ENCODE results near the gene AUTS2. TPM values are rescaled to one million over a fixed set of nuclear protein-coding genes. Genes with fewer than 3 reads are reported as not detected.
"Not testable (repeated sequence)": the region's sequence is repeated elsewhere in the genome, so short reads cannot be mapped to it uniquely, and the experiment has no call there.

AUTS2 gene
- total RNA-seq, 1 donor from 2014 or later = 80.6 TPM

DNA sequence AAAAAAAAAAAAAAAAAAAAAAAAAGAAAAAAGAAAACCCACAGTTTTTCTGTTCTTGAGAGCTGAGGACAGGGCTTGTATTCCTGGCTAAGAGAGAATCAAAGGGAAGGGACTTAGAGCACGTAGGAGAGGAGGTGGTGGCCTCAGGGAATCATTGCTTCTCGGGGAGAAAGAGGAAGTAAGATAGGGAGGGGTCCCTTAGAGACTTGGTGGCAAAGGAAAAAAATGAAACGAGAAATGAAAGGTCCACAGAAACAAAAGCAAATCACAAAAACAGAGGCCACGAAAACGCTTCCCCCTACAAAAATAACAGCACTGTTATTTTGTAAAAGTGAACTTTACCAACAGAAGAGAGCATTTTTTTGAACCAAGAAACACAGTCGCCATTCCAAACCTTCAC lies 1210.6 kb downstream of the AUTS2 start:
- Mint-ChIP-seq H3K27me3 (ENCODE audit: unreplicated experiment) (peaks cover 28% of the 10 kb centered on the region), H3K36me3 (ENCODE audit: unreplicated experiment) (no peaks in the 10 kb centered on the region), H3K4me3 (ENCODE audit: unreplicated experiment) (no peak overlapping the region), H3K9me3 (ENCODE audit: unreplicated experiment) (no peaks in the 10 kb centered on the region), H3K27ac (ENCODE audit: unreplicated experiment) (no peak overlapping the region), H3K4me1 (ENCODE audit: unreplicated experiment) (no peaks in the 10 kb centered on the region)
- no peak for DNase-seq (ENCODE audit: extremely low spot score, unreplicated experiment)
- TF ChIP-seq, protein P1, sequence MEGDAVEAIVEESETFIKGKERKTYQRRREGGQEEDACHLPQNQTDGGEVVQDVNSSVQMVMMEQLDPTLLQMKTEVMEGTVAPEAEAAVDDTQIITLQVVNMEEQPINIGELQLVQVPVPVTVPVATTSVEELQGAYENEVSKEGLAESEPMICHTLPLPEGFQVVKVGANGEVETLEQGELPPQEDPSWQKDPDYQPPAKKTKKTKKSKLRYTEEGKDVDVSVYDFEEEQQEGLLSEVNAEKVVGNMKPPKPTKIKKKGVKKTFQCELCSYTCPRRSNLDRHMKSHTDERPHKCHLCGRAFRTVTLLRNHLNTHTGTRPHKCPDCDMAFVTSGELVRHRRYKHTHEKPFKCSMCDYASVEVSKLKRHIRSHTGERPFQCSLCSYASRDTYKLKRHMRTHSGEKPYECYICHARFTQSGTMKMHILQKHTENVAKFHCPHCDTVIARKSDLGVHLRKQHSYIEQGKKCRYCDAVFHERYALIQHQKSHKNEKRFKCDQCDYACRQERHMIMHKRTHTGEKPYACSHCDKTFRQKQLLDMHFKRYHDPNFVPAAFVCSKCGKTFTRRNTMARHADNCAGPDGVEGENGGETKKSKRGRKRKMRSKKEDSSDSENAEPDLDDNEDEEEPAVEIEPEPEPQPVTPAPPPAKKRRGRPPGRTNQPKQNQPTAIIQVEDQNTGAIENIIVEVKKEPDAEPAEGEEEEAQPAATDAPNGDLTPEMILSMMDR (IDR thresholded peaks at IDR 0.05) = no peak

DNA sequence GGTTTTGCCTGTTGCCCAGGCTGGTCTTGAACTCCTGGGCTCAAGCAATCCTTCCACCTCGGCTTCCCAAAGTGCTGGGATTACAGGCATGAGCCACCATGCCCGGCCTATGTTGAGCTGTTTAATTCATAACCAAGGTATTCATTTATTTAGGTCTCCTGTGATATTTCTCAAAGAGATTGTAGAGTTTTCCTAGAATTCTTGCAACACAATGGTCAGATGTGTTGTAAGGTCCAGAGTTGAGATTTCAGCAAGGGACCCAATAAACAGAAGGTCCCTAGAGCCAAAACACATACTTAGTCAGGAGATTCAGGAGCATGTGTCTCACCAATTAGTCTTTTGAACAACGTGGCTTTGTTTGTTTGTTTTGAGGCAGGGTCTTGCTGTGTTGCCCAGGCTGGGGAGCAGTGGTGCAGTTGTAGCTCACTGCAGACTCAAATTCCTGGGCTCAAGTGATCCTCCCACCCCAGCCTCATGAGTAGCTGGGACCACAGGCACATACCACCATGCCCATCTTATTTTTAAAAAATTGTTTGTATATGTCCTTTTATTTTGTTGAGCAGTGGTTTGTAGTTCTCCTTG lies 1212.4 kb downstream of the AUTS2 start:
- Mint-ChIP-seq H3K27me3 (ENCODE audit: unreplicated experiment) (peaks cover 42% of the 10 kb centered on the region), H3K9me3 (ENCODE audit: unreplicated experiment) (no peaks in the 10 kb centered on the region), H3K27ac (ENCODE audit: unreplicated experiment) (no peak overlapping the region), H3K36me3 (ENCODE audit: unreplicated experiment) (no peaks in the 10 kb centered on the region), H3K4me3 (ENCODE audit: unreplicated experiment) (no peak overlapping the region), H3K4me1 (ENCODE audit: unreplicated experiment) (no peaks in the 10 kb centered on the region)
- TF ChIP-seq, protein P1 (IDR thresholded peaks at IDR 0.05) = no peak
- DNase-seq (ENCODE audit: extremely low spot score, unreplicated experiment) = peak; percentile 42

DNA sequence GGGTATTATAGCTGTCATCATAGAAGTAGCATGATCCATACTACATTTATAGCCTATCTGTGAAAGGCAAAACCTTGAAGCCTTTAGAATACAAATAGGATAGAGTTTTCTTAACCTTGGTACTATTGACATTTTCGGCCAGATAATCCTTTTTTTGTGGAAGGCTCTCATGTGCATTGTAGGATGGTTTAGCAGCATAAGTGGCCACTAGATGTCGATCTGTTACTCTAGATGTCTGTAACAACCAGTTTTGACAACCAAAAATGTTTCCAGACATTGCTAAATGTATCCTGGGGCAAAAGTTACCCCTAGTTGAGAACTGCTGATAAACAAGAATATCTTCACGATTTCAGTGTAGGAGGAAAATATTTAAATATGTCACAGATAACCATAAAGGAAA lies 1214.2 kb downstream of the AUTS2 start:
- Mint-ChIP-seq H3K27ac (ENCODE audit: unreplicated experiment) (no peak overlapping the region), H3K4me3 (ENCODE audit: unreplicated experiment) (no peak overlapping the region), H3K9me3 (ENCODE audit: unreplicated experiment) (no peaks in the 10 kb centered on the region), H3K27me3 (ENCODE audit: unreplicated experiment) (peaks cover 42% of the 10 kb centered on the region), H3K36me3 (ENCODE audit: unreplicated experiment) (no peaks in the 10 kb centered on the region), H3K4me1 (ENCODE audit: unreplicated experiment) (no peaks in the 10 kb centered on the region)
- TF ChIP-seq, protein P1 (IDR thresholded peaks at IDR 0.05) = peak; percentile 30
- DNase-seq (ENCODE audit: extremely low spot score, unreplicated experiment) = no peak

DNA sequence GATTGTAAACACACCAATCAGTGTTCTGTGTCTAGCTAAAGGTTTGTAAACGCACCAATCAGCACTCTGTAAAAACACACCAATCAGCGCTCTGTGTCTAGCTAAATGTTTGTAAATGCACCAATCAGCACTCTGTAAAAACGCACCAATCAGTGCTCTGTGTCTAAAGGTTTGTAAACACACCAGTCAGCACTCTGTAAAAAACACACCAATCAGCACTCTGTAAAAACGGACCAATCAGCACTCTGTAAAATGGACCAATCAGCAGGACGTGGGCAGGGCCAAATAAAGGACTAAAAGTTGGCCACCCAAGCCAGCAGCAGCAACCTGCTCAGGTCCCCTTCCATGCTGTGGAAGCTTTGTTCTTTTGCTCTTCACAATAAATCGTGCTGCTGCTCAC lies 1224.2 kb downstream of the AUTS2 start:
- not testable (repeated sequence) for H3K36me3 Mint-ChIP-seq (ENCODE audit: unreplicated experiment); H3K4me1 Mint-ChIP-seq (ENCODE audit: unreplicated experiment); H3K9me3 Mint-ChIP-seq (ENCODE audit: unreplicated experiment); H3K27ac Mint-ChIP-seq (ENCODE audit: unreplicated experiment); H3K4me3 Mint-ChIP-seq (ENCODE audit: unreplicated experiment); DNase-seq (ENCODE audit: extremely low spot score, unreplicated experiment)
- H3K27me3 Mint-ChIP-seq (ENCODE audit: unreplicated experiment) = peaks cover 22% of the 10 kb centered on the region

DNA sequence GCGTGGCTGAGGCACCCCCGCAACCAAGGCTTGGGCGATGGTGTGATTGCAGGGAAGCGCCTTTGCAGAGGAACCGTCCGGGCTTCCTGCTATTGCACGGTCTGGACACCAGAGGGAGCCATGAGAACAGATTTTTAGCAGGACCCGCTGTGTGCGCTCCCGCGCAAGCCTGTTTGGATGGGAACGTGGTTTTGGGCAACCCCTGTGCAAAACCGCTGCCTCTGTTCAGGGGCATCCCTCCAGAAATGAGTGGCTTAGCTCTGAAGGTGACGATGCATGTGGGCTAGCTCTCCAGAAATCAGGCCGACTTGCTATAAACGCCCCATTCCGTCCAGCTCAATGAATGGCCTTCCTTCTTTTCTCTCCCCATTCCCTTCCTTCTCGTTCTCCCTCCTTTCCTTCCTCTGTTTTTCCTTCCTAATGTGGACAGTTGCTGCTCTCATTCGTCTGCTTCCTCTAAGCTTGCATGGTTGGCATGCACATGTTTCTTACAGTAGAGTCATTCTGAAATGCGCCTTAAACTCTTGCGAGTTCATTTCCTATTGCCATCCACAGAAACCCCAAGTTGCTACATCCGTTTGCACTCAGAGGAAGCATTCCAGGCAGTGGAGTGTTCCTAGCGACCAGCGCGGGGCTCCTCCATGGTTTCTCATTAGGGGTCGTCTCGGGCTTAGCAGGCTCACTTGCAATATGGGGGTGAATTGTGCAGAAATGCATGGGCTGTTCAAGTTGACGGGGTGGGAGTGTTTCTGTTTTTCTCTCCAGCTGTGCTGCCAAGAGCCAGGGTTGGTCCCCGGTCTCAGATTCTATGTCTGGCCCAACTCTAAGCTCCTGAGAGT lies 1231.2 kb downstream of the AUTS2 start:
- DNase-seq (ENCODE audit: extremely low spot score, unreplicated experiment) = no peak
- Mint-ChIP-seq H3K4me1 (ENCODE audit: unreplicated experiment) (peaks cover 6% of the 10 kb centered on the region), H3K4me3 (ENCODE audit: unreplicated experiment) (peak overlapping the region; percentile 47), H3K9me3 (ENCODE audit: unreplicated experiment) (no peaks in the 10 kb centered on the region), H3K27ac (ENCODE audit: unreplicated experiment) (no peak overlapping the region), H3K27me3 (ENCODE audit: unreplicated experiment) (peaks cover 14% of the 10 kb centered on the region), H3K36me3 (ENCODE audit: unreplicated experiment) (no peaks in the 10 kb centered on the region)
- TF ChIP-seq, protein P1 (IDR thresholded peaks at IDR 0.05) = peak; percentile 86
